SK-N-SH (cell line): ENCODE data around the gene PXYLP1. TPM values are rescaled to one million over a fixed set of nuclear protein-coding genes. Genes with fewer than 3 reads are reported as not detected.

Experiments used
- CTCF ChIA-PET: fragments of 300-600, 350-600 bp; formaldehyde crosslinking; extraction: SDS; loops from one replicate; lab custom pipeline; 2021; lab: Yijun Ruan, JAX
- POLR2A ChIA-PET: fragments of 350-600 bp; sonication (Branson Sonifier 250); formaldehyde crosslinking; extraction: SDS; loops from one replicate; lab custom pipeline; 2020; ENCODE audit warnings: antibody characterized with exemption, inconsistent platforms; lab: Yijun Ruan, JAX
- DNase-seq: peaks from one replicate; pipeline ENCODE4 v3.0.0; 2012
- H2AFZ ChIP-seq: fragments of 200-600 bp; sonication (generic); 2 replicates; pipeline ENCODE4 v1.8.1; 2016; ENCODE audit warnings: antibody characterized with exemption, mild to moderate bottlenecking, low read depth
- H3F3A ChIP-seq: fragments of 200-600 bp; sonication (generic); replicated peaks from 2 replicates; pipeline ENCODE3; 2016; ENCODE audit warnings: antibody characterized with exemption, mild to moderate bottlenecking; ENCODE audit not compliant: insufficient read depth
- H3K27ac ChIP-seq, 2 experiments: fragments of 200-500 bp in 1 of 2; fragments of 200-600 bp in 1 of 2; sonication (Bioruptor generic) in 1 of 2; sonication (generic), shearing (Covaris generic) in 1 of 2; 2 replicates each; pipeline versions ENCODE4 v1.5.1 to v1.6.1; 2014 to 2016; ENCODE audit warnings: low read depth in 2 of 2, inconsistent platforms in 1 of 2, low read length in 1 of 2, mild to moderate bottlenecking in 1 of 2, mixed read lengths in 1 of 2
- H3K27me3 ChIP-seq: fragments of 200-600 bp; sonication (generic), shearing (Covaris generic); 2 replicates; pipeline ENCODE4 v1.6.1; 2016; ENCODE audit warnings: mixed run types; ENCODE audit not compliant: insufficient read depth
- H3K36me3 ChIP-seq, 2 experiments: fragments of 200-500 bp in 1 of 2; fragments of 200-600 bp in 1 of 2; sonication (Bioruptor generic) in 1 of 2; sonication (generic) in 1 of 2; replicated peaks in 1 of 2; 2 replicates each; pipeline versions ENCODE3 to v1.5.1; 2014 to 2016; ENCODE audit warnings: low read length in 1 of 2, mild to moderate bottlenecking in 1 of 2; ENCODE audit not compliant: insufficient read depth in 2 of 2, control insufficient read depth in 1 of 2
- H3K4me1 ChIP-seq, 2 experiments: fragments of 200-500 bp in 1 of 2; fragments of 200-600 bp in 1 of 2; sonication (Bioruptor generic) in 1 of 2; sonication (generic), shearing (Covaris generic) in 1 of 2; 2 replicates each; pipeline versions ENCODE4 v1.5.1 to v1.6.1; 2014 to 2016; ENCODE audit warnings: low read depth in 1 of 2, low read length in 1 of 2, mixed run types in 1 of 2; ENCODE audit not compliant: insufficient read depth in 2 of 2, control insufficient read depth in 1 of 2
- H3K4me2 ChIP-seq: fragments of 200-600 bp; sonication (generic), shearing (Covaris generic); 2 replicates; pipeline ENCODE4 v1.6.1; 2017; ENCODE audit warnings: mixed run types
- H3K4me3 ChIP-seq, 2 experiments: fragments of 200-500 bp in 1 of 2; fragments of 200-600 bp in 1 of 2; sonication (Bioruptor generic) in 1 of 2; sonication (generic), shearing (Covaris generic) in 1 of 2; 2 replicates each; pipeline versions ENCODE4 v1.5.1 to v1.8.1; 2014 to 2016; ENCODE audit warnings: low read depth in 2 of 2, inconsistent platforms in 1 of 2, low read length in 1 of 2, mild to moderate bottlenecking in 1 of 2, mixed read lengths in 1 of 2, moderate library complexity in 1 of 2
- H3K79me2 ChIP-seq: fragments of 200-600 bp; sonication (generic); 2 replicates; pipeline ENCODE4 v1.8.1; 2017; ENCODE audit warnings: mild to moderate bottlenecking; ENCODE audit not compliant: insufficient read depth
- H3K9ac ChIP-seq: fragments of 200-600 bp; sonication (generic); 2 replicates; pipeline ENCODE4 v1.6.1; 2017; ENCODE audit warnings: mixed run types
- H3K9me2 ChIP-seq: fragments of 200-600 bp; sonication (generic); 2 replicates; pipeline ENCODE4 v1.6.1; 2017; ENCODE audit warnings: mixed run types
- H3K9me3 ChIP-seq: fragments of 200-600 bp; sonication (generic); 2 replicates; pipeline ENCODE4 v1.6.1; 2017; ENCODE audit warnings: mixed run types, mild to moderate bottlenecking, moderate library complexity
- H4K20me1 ChIP-seq: fragments of 200-600 bp; sonication (generic); 2 replicates; pipeline ENCODE4 v1.6.1; 2017; ENCODE audit warnings: mild to moderate bottlenecking, mixed run types; ENCODE audit not compliant: insufficient read depth
- CHD2 ChIP-seq: fragments of 150-350 bp; IDR thresholded peaks from 2 replicates; pipeline ENCODE4 v1.6.1; 2018; ENCODE audit warnings: low read length; ENCODE audit not compliant: partially characterized antibody
- CTCF ChIP-seq: fragments of 200-600 bp; sonication (generic); IDR thresholded peaks from 2 replicates; pipeline ENCODE4 v1.6.1; 2017; ENCODE audit warnings: antibody characterized with exemption, mild to moderate bottlenecking, moderate library complexity
- ELF1 ChIP-seq: IDR thresholded peaks from 2 replicates; pipeline ENCODE4 v1.4.0; 2012
- EZH2phosphoT487 ChIP-seq: fragments of 200-600 bp; sonication (generic); IDR thresholded peaks from 2 replicates; pipeline ENCODE4 v1.6.1; 2017; ENCODE audit warnings: low read depth, mixed run types, mild to moderate bottlenecking, antibody characterized with exemption, moderate library complexity, borderline replicate concordance
- FOSL2 ChIP-seq: IDR thresholded peaks from 2 replicates; pipeline ENCODE4 v1.4.0; 2012; ENCODE audit warnings: low read depth, mild to moderate bottlenecking, moderate library complexity, borderline replicate concordance
- GATA2 ChIP-seq: sonication (generic); formaldehyde crosslinking; IDR thresholded peaks from 2 replicates; pipeline ENCODE4 v1.5.0; 2020; ENCODE audit warnings: mild to moderate bottlenecking, missing genetic modification reagents
- IRF3 ChIP-seq: fragments of 150-350 bp; IDR thresholded peaks from 2 replicates; pipeline ENCODE4 v1.6.1; 2016; ENCODE audit warnings: mild to moderate bottlenecking, low read depth, low read length
- NFIC ChIP-seq: IDR thresholded peaks from 2 replicates; pipeline ENCODE4 v1.4.0; 2012; ENCODE audit warnings: borderline replicate concordance
- RAD21 ChIP-seq: IDR thresholded peaks from 2 replicates; pipeline ENCODE4 v1.6.1; 2012; ENCODE audit warnings: mild to moderate bottlenecking, low read length
- RFX5 ChIP-seq: IDR thresholded peaks from 2 replicates; pipeline ENCODE4 v1.6.1; 2012; ENCODE audit warnings: mild to moderate bottlenecking, improper control_type of control experiment, low read length
- TCF12 ChIP-seq: IDR thresholded peaks from 2 replicates; pipeline ENCODE4 v1.4.0; 2012
- TEAD4 ChIP-seq: IDR thresholded peaks from 2 replicates; pipeline ENCODE4 v1.4.0; 2012; ENCODE audit warnings: mild to moderate bottlenecking, borderline replicate concordance; ENCODE audit not compliant: insufficient read depth
- USF1 ChIP-seq: IDR thresholded peaks from 2 replicates; pipeline ENCODE4 v1.4.0; 2012; ENCODE audit warnings: low read depth, borderline replicate concordance
- USF2 ChIP-seq: fragments of 150-350 bp; IDR thresholded peaks from 2 replicates; pipeline ENCODE4 v1.6.1; 2017; ENCODE audit warnings: antibody characterized with exemption, low read length, low read depth, borderline replicate concordance
- ZBTB33 ChIP-seq: IDR thresholded peaks from 2 replicates; pipeline ENCODE4 v1.4.0; 2012; ENCODE audit warnings: low read depth, borderline replicate concordance
- WGBS: methylation state at CpG from one replicate; pipeline ENCODE4 v1.1.6; 2017; ENCODE audit warnings: low lambda C conversion rate; 5-methylcytosine and 5-hydroxymethylcytosine counted together
- polyA plus RNA-seq, 3 experiments: library from polyadenylated mRNA; depleted of rRNA; stranded (reverse); fragments of >200 nt; gene quantifications; 2 replicates each; pipeline ENCODE4 v1.2.3, GENCODE V29; 2012
- TF ChIP-seq, protein P1 (sequence below): IDR thresholded peaks from 2 replicates; pipeline ENCODE4; 2012

Gene PXYLP1
- polyA plus RNA-seq, 1 of the 3 experiments (the other 2 are of a cell fraction) = 8.6 TPM

GRCh38 chr3:141307351-141308059, 75.9 kb downstream of the PXYLP1 start:
- H3K4me3 ChIP-seq = no peak overlapping the region

More at GRCh38 chr3:141307351-141308059, 75.9 kb downstream of the PXYLP1 start:
- no peaks in the 10 kb centered on the region for H4K20me1 ChIP-seq
- no peak overlapping the region for H3K9ac ChIP-seq
- ChIA-PET POLR2A (no interaction called here), CTCF (interaction anchor here (0.8 to 2.4 kb wide), 7 partner anchors 78 to 254 kb away, joined by 3 to 10 read pairs (median 4); no protein-coding TSS in a partner anchor)
- no peaks in the 10 kb centered on the region for H3K9me3 ChIP-seq
- H3K27ac ChIP-seq = no peak overlapping the region
- H3K27me3 ChIP-seq = no peaks in the 10 kb centered on the region
- H3K36me3 ChIP-seq = no peaks in the 10 kb centered on the region
- H3F3A ChIP-seq = no peaks in the 10 kb centered on the region
- WGBS = 85% methylated on average over 15 of the region's 16 CpGs
- H3K4me2 ChIP-seq = no peak overlapping the region
- no peak for DNase-seq
- no peak overlapping the region for H2AFZ ChIP-seq
- no peaks in the 10 kb centered on the region for H3K79me2 ChIP-seq
- H3K4me1 ChIP-seq = peaks cover 0 to 11% of the 10 kb centered on the region in 2 experiments; a peak in 2 of 4 replicates
- H3K9me2 ChIP-seq = no peaks in the 10 kb centered on the region
- TF ChIP-seq FOSL2 = no peak
- TF ChIP-seq GATA2 (CRISPR knock-in tag) = no peak
- TF ChIP-seq, protein P1, sequence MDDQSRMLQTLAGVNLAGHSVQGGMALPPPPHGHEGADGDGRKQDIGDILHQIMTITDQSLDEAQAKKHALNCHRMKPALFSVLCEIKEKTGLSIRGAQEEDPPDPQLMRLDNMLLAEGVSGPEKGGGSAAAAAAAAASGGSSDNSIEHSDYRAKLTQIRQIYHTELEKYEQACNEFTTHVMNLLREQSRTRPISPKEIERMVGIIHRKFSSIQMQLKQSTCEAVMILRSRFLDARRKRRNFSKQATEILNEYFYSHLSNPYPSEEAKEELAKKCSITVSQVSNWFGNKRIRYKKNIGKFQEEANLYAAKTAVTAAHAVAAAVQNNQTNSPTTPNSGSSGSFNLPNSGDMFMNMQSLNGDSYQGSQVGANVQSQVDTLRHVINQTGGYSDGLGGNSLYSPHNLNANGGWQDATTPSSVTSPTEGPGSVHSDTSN = no peak
- no peak for TF ChIP-seq USF2
- TF ChIP-seq NFIC = no peak
- no peak for TF ChIP-seq ELF1
- no peak for TF ChIP-seq CTCF
- no peak for TF ChIP-seq RFX5
- no peak for TF ChIP-seq RAD21
- no peak for TF ChIP-seq TEAD4
- no peak for TF ChIP-seq IRF3
- TF ChIP-seq EZH2phosphoT487 = no peak
- TF ChIP-seq CHD2 = no peak
- no peak for TF ChIP-seq TCF12
- no peak for TF ChIP-seq USF1
- TF ChIP-seq ZBTB33 = no peak
